Measurements from ENCODE around the gene COPB1.

- TF ChIP-seq CTCF (IDR thresholded peaks at IDR 0.05; ENCODE audit: borderline replicate concordance, extremely low read depth, low read length, poor library complexity, severe bottlenecking) (no peak), EZH2 (IDR thresholded peaks at IDR 0.05; ENCODE audit: borderline replicate concordance, low read depth, low read length, severe bottlenecking) (no peak)
Measured at GRCh38 chr11:14435717-14436512, 63.7 kb downstream of the COPB1 start.

All from DND-41 (cell line).